Muscle layer of colon (tissue), 2 donors: ENCODE results near the gene MPZL1.

ENCODE experiments used
- H3K27ac ChIP-seq: one replicate; pipeline ENCODE4 v1.7.0; 2013; ENCODE audit warnings: low read depth, mild to moderate bottlenecking, low read length, moderate library complexity
- H3K27me3 ChIP-seq, 2 donors: one replicate each; pipeline ENCODE4 v1.7.0; 2013; ENCODE audit warnings: low read length in 2 of 2, mild to moderate bottlenecking in 2 of 2; ENCODE audit not compliant: insufficient read depth in 2 of 2, control insufficient read depth in 1 of 2
- H3K36me3 ChIP-seq: one replicate; pipeline ENCODE4 v1.7.0; 2013; ENCODE audit warnings: mild to moderate bottlenecking, low read length; ENCODE audit not compliant: insufficient read depth
- H3K4me1 ChIP-seq: one replicate; pipeline ENCODE4 v1.7.0; 2013; ENCODE audit warnings: mild to moderate bottlenecking, low read length; ENCODE audit not compliant: insufficient read depth
- H3K4me3 ChIP-seq, 2 donors: one replicate each; pipeline ENCODE4 v1.7.0; 2013; ENCODE audit warnings: low read length in 2 of 2, low read depth in 1 of 2, mild to moderate bottlenecking in 1 of 2, moderate library complexity in 1 of 2
- H3K9ac ChIP-seq: one replicate; pipeline ENCODE4 v1.7.0; 2013; ENCODE audit warnings: low read length
- H3K9me3 ChIP-seq: one replicate; pipeline ENCODE4 v1.7.0; 2013; ENCODE audit warnings: mild to moderate bottlenecking, low read length
- donor health status: abdominal sarcoma.
- donor health status: Adenocarcinoma of cecum.

The MPZL1 gene

DNA sequence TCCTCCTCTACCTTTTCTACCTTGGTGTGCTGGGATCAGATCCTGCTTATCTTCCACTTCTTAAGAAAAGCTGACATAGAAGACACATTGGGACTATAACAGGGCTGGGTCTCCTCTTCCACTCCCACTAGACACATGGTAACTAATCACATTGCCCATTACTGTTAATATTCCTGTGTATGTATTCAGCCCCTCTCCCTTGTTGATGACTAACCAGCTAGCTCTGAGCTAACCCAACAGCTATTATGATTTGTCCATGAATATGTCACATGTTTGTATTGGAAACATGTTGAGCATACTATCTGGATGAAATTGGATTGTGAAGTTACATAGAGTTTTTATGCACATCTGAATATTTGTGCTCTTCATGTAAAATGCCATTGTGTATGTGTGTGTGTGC is 52.9 kb downstream of the MPZL1 start:
- H3K27ac ChIP-seq, result no peak overlapping the region
- H3K36me3 ChIP-seq, result peaks cover 40% of the 10 kb centered on the region
- H3K4me1 ChIP-seq, result no peaks in the 10 kb centered on the region
- no peaks in the 10 kb centered on the region for H3K9me3 ChIP-seq
- no peak overlapping the region for H3K9ac ChIP-seq
- no peaks in the 10 kb centered on the region for H3K27me3 ChIP-seq
- H3K4me3 ChIP-seq, result no peak overlapping the region

DNA sequence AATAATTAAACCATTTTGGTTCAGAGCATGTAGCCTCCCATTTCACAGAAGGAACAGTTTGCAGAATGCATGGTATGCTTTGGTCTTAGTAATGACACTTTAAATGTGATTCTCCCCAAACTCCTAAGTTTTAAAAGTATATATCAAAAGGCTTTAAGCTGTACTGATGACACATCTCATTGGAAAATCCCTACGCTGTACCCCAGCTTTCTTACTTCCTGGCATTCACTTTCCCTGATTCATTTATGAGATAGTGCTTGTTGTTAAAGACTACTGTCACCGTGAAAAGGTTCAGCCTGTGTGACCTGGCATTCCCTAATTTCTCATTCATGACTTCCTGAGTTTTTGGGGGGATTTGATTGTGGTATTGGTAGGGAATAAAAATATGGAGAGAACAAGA is 53.4 kb downstream of the MPZL1 start:
- H3K27ac ChIP-seq, result no peak overlapping the region
- H3K4me1 ChIP-seq, result no peaks in the 10 kb centered on the region
- no peaks in the 10 kb centered on the region for H3K27me3 ChIP-seq
- H3K4me3 ChIP-seq, result no peak overlapping the region
- no peaks in the 10 kb centered on the region for H3K9me3 ChIP-seq
- H3K9ac ChIP-seq, result no peak overlapping the region
- peaks cover 40% of the 10 kb centered on the region for H3K36me3 ChIP-seq

DNA sequence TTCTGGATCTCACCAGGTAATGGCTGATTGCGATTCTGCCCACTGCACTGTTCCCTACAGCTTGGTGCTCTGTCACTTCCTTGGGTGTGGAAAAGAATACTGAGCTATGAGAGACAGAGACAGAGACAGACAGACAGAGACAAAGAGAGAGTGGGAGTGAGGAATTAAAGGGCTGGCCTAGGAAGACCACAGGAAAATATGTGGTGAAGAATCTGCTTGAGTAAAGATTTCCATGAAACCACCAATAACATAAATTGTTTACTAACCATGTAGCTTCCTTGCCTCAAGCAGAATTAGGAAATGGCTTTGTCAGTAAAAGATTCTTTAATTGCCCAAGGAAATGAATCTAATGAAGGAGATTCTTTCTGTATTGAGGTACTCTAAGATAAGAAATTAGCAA is 54.4 kb downstream of the MPZL1 start:
- no peaks in the 10 kb centered on the region for H3K9me3 ChIP-seq
- no peaks in the 10 kb centered on the region for H3K4me1 ChIP-seq
- peaks cover 40% of the 10 kb centered on the region for H3K36me3 ChIP-seq
- no peaks in the 10 kb centered on the region for H3K27me3 ChIP-seq
- no peak overlapping the region for H3K4me3 ChIP-seq
- no peak overlapping the region for H3K9ac ChIP-seq
- H3K27ac ChIP-seq, result no peak overlapping the region

DNA sequence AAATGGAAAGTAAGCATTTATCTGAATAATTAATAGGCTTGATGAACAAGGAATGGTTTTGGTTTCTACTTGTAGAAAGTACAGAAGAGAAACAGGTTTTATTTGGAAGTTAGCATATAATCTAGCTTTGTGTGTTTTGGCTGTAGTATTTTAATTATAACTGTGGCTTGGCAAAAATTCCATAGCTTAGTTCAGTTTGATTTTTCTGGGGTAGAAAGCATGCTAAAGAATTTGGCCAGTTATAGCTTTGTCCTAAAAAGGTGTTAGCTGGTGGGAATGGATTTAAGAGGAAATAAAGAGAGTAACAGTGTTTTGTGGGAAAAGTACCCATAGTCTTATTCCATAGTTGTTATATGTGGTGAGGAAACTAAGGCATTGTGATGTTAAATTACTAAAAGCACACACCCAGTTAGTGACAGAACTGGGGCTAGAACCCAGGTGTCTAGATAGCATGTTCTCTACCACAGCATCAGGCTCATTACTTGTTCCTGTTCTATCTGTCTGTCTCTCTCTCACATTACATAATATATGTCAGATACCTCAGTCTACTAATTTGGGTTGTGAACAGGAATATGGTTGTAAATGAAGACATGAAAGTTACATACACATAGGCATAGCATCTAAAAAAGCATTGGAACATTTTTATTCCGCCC is 55.0 kb downstream of the MPZL1 start:
- H3K27ac ChIP-seq, result no peak overlapping the region
- H3K4me1 ChIP-seq, result no peaks in the 10 kb centered on the region
- H3K9me3 ChIP-seq, result no peaks in the 10 kb centered on the region
- H3K9ac ChIP-seq, result no peak overlapping the region
- no peak overlapping the region for H3K4me3 ChIP-seq
- no peaks in the 10 kb centered on the region for H3K27me3 ChIP-seq
- peaks cover 40% of the 10 kb centered on the region for H3K36me3 ChIP-seq

DNA sequence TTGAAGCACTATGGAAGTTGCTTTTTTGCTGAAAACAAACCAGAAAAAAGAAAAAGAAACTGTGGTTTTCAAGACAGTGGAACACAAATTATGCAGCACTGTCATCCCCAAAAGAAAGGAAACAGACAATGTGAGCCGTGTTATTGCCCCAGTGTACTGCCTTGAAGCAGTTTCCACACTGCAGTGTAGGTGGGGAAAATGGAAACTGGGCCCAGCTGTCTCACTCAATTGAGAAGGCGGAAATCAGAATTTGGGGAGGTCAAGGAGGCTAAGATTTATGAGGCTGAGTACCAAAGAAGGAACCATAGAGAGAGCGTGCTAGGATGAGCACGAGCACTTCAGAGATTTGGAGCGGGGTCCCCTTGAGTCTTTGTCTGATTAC is 55.5 kb downstream of the MPZL1 start:
- H3K9me3 ChIP-seq, result no peaks in the 10 kb centered on the region
- H3K27me3 ChIP-seq, result no peaks in the 10 kb centered on the region
- H3K4me1 ChIP-seq, result no peaks in the 10 kb centered on the region
- H3K4me3 ChIP-seq, result no peak overlapping the region
- no peak overlapping the region for H3K9ac ChIP-seq
- no peak overlapping the region for H3K27ac ChIP-seq
- peaks cover 36% of the 10 kb centered on the region for H3K36me3 ChIP-seq

DNA sequence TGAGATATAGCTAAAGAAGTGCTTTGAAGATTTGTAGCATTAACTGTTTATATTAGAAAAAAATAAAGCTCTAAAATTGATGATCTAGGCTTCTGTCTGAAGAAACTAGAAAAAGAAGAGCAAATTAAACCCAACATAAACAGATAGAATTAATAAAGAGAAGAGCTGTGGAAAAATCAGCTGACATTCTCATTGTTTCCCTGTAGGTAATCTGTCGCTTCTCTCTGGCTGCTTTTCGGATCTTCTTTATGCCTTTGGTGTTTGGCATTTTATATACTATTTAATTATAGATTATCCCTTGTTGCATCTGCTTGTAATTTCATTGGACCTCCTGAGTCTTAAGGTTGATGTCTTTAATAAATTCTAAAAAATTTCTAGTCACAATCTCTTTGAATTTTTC is 59.8 kb downstream of the MPZL1 start:
- no peaks in the 10 kb centered on the region for H3K4me1 ChIP-seq
- no peak overlapping the region for H3K27ac ChIP-seq
- H3K9me3 ChIP-seq, result no peaks in the 10 kb centered on the region
- no peaks in the 10 kb centered on the region for H3K27me3 ChIP-seq
- no peak overlapping the region for H3K4me3 ChIP-seq
- no peak overlapping the region for H3K9ac ChIP-seq
- peaks cover 9% of the 10 kb centered on the region for H3K36me3 ChIP-seq

DNA sequence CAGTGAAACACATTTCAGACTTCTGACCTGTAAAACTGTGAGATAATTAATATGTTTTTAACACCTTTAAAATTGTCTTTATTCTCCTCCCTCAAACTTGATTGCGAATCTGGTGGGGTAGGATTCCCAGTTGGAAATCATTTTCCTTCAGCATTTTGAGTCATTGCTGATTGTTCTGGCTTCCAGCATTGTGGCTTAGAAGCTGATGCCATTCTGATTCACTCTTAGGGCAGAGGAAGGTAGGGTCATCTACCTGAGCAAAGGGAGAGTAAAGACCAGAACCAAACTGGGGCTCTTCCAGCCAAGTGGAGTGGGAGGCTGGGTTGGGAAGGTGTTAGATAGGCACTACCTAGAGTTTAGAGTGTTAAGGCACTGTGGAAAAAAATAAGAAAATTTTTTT is 61.2 kb downstream of the MPZL1 start:
- Histone ChIP-seq H3K9ac (no peak overlapping the region), H3K4me1 (no peaks in the 10 kb centered on the region), H3K36me3 (peaks cover 5% of the 10 kb centered on the region), H3K4me3 (no peak overlapping the region), H3K9me3 (no peaks in the 10 kb centered on the region), H3K27ac (no peak overlapping the region), H3K27me3 (no peaks in the 10 kb centered on the region)

DNA sequence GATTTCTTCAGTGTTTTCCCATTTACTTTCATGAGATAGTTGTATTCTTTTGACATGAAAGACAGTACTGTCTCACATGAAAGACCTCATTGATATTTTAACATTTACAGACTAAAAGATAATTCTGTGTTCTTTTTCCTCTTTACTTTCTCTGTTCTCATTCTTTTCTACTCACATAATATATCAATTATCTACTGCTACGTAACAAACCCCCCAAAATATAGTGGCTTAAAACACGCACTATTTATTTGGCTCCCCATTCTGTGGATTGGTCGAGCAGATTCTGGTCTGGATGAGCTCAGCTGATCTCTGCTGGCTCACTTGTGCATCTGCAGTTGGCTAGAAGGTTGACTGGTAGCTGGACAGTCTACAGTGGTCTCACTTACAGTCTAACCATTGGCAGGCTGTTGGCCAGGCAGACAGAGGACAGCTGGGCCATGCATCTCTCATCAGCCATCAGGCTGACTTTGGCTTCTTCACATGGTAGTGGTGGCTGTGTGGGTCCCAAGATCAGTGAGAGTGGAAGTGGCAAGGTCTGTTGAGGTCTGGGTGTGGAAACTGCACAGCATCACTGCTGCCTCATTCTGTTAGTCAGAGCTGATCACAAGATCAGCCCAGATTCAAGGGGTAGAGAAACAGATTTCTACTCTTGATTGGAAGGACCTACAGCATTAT is 63.2 kb downstream of the MPZL1 start:
- no peak overlapping the region for H3K27ac ChIP-seq
- no peaks in the 10 kb centered on the region for H3K4me1 ChIP-seq
- H3K9me3 ChIP-seq, result no peaks in the 10 kb centered on the region
- no peak overlapping the region for H3K9ac ChIP-seq
- no peak overlapping the region for H3K4me3 ChIP-seq
- no peaks in the 10 kb centered on the region for H3K27me3 ChIP-seq
- H3K36me3 ChIP-seq, result peaks cover 19% of the 10 kb centered on the region

DNA sequence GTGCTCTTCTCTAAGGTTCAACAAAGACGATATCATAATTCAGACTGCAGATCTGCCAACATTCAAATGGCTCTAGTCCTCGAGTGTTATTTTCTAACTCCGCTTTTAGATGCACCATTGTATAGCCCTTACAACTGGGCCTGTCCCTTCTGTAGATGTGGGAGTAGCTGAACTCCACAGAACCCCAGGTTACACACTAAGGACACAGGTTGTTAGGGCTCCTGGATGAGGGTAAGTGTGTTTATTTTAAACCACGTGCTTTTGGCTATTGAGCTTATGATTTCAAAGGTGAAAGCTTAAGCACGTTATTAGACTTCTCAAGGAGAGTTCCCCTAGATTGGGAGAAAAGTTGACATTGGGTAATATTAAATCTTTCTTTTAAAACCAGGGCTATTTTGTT is 64.7 kb downstream of the MPZL1 start:
- Histone ChIP-seq H3K4me1 (no peaks in the 10 kb centered on the region), H3K36me3 (peaks cover 25% of the 10 kb centered on the region), H3K9ac (no peak overlapping the region), H3K9me3 (no peaks in the 10 kb centered on the region), H3K27me3 (no peaks in the 10 kb centered on the region), H3K4me3 (no peak overlapping the region), H3K27ac (no peak overlapping the region)

DNA sequence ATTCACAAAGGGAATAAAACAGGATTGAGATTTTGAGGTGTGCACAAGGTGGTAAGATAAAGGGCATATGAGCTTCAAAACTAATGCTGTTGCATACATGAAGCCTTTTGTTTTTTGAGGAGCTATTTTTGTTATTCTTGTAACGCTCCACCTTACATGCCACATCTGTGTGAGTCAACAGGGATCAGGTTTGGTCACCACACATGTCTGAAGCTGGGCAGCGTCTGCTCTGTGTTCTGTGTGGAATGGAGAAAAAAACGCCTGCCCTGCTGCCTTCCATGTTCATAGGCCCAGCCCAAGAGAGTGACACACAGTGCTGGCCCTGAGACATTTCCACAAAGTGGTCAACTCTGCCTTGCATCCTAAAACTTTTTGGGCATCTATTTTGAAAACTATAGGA is 67.7 kb downstream of the MPZL1 start:
- no peaks in the 10 kb centered on the region for H3K4me1 ChIP-seq
- H3K36me3 ChIP-seq, result peaks cover 25% of the 10 kb centered on the region
- H3K27ac ChIP-seq, result no peak overlapping the region
- no peak overlapping the region for H3K4me3 ChIP-seq
- H3K9me3 ChIP-seq, result no peaks in the 10 kb centered on the region
- H3K27me3 ChIP-seq, result no peaks in the 10 kb centered on the region
- H3K9ac ChIP-seq, result no peak overlapping the region

DNA sequence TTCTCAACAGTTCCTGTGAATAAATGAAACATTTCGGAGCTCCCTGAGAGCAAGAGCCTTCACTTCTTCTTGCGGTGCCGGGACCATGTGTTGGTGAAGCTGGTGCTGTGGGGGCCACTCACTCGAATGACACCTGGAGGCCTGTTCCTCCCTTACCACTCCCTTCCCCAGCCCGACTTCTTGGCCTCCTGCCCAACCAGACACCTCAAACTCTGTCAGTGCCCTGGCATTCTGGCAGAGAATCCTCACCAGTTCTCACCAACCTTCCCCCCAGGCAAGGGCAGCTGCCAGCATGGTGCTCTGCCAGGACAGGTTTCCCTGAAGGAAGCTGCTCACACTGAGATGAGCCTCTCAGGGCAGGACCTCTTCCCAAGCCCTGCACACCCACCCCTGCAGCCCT is 68.3 kb downstream of the MPZL1 start:
- Histone ChIP-seq H3K4me3 (no peak overlapping the region), H3K9me3 (no peaks in the 10 kb centered on the region), H3K27me3 (no peaks in the 10 kb centered on the region), H3K4me1 (no peaks in the 10 kb centered on the region), H3K27ac (no peak overlapping the region), H3K36me3 (peaks cover 25% of the 10 kb centered on the region), H3K9ac (no peak overlapping the region)
